ENCODE results near the gene ZNF385A. TPM values are rescaled to one million over a fixed set of nuclear protein-coding genes. Genes with fewer than 3 reads are reported as not detected.

ZNF385A gene
- total and polyA plus RNA-seq, 8 donors = 1.2 to 35.7 (median 12.4) TPM

DNA sequence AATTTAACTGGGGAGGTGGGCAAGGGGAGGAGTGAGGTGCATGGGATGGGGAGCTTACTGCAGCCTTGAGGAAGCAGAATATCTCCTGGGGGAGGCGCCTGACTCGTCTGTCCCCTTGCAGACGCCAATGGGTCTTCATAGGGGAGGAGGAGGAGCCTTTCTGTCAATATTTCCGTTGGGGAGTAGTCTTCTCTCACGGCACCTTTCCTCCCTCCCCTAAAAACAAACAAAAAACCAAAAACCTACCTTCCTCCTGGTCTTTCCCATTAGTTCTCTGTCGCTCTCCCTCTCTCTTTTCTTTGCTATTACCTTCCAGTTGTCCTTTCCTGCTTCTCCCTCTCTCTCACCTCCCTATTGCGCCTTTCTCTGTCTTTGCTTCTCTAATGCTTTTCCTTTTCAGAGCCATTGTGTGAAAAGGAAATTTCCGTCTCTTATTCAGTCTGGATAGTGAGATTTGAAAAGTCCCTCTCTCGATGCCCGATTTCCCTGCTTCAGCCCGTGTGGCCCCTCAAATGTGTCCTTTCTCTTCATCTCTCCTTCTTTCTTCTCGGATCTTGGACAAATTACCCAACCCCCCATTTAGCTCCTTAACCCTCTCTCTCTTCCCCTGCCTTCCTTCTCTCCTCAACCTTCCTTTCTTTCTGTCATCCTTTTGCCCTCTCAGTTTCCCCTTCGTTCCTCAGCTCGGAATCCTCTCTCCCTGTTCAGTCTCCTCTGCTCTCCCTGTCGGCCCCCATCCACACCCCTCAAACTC is 26.2 kb downstream of the ZNF385A start:
- intact Hi-C loops (cut with DNase I; ENCODE audit: low total_unique reads) = no loop called here
- 2 to 10% (median 3%) methylated on average over 15 of the region's 15 CpGs for WGBS, 5 donors

DNA sequence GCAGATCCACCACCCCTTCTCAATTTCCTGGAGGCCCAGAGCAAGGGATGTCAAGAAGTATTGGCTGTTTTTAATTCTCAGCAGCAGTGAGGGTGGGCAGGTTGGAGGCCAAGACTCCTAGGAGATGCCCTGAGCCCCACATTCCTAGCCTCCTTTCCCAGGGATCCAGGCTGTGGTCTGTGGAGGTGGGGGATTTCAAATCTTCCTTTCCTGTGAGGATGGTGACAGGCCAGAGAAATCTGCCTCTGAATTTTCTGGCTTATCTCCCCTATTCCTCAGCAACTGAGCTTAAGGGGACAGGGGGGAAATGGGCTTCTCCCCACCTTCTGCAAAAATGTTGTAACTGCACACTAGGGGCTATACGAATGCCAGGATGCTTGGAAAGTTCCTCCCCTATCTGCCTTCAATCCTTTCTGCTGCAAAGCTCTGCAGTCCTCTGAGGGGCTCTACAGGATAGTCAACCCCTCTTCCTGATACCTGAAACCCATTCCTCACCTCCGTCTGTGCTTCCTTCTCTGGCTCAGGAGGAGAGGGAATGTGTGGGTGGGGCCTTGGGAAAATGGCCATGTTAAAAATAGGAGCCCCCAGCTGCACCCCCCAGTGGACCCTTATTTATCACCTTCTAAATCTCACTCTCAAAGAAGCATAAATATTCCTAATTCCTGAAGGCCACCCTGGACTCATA is 26.9 kb downstream of the ZNF385A start:
- Histone ChIP-seq H3K9me3 (no peaks in the 10 kb centered on the region), H3K27me3 (no peaks in the 10 kb centered on the region), H3K36me3 (peaks cover 0 to 1% (median 0%) of the 10 kb centered on the region in 4 donors), H3K27ac (peak overlapping the region in 4 of 5 donors; percentile 10 to 92 (median 88)), H3K4me3 (peak overlapping the region in 2 of 4 donors; percentile 61 to 74), H3K4me1 (peaks cover 25 to 67% (median 47%) of the 10 kb centered on the region in 4 donors)
- 52 to 74% (median 59%) methylated on average over 2 of the region's 2 CpGs for WGBS, 5 donors
- no peak for DNase-seq
- intact Hi-C loops (cut with DNase I; ENCODE audit: low total_unique reads) = no loop called here
- TF ChIP-seq EP300 (IDR thresholded peaks at IDR 0.05) (no peak), POLR2AphosphoS5 (IDR thresholded peaks at IDR 0.05) (no peak), POLR2A (IDR thresholded peaks at IDR 0.05) (no peak)
- TF ChIP-seq, protein P1, sequence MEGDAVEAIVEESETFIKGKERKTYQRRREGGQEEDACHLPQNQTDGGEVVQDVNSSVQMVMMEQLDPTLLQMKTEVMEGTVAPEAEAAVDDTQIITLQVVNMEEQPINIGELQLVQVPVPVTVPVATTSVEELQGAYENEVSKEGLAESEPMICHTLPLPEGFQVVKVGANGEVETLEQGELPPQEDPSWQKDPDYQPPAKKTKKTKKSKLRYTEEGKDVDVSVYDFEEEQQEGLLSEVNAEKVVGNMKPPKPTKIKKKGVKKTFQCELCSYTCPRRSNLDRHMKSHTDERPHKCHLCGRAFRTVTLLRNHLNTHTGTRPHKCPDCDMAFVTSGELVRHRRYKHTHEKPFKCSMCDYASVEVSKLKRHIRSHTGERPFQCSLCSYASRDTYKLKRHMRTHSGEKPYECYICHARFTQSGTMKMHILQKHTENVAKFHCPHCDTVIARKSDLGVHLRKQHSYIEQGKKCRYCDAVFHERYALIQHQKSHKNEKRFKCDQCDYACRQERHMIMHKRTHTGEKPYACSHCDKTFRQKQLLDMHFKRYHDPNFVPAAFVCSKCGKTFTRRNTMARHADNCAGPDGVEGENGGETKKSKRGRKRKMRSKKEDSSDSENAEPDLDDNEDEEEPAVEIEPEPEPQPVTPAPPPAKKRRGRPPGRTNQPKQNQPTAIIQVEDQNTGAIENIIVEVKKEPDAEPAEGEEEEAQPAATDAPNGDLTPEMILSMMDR (IDR thresholded peaks at IDR 0.05) = no peak

More for the DNA sequence above, 26.2 kb downstream of the ZNF385A start:
- Histone ChIP-seq H3K27ac (peak overlapping the region; percentile 65 to 92 (median 84)), H3K27me3 (no peaks in the 10 kb centered on the region), H3K4me1 (peaks cover 20 to 59% (median 39%) of the 10 kb centered on the region in 4 donors), H3K9me3 (no peaks in the 10 kb centered on the region), H3K36me3 (no peaks in the 10 kb centered on the region), H3K4me3 (peak overlapping the region; percentile 61 to 74 (median 63))
- peak in 1 of 2 donors; percentile 67 for DNase-seq
- TF ChIP-seq EP300 (IDR thresholded peaks at IDR 0.05) = no peak
- no peak for TF ChIP-seq POLR2AphosphoS5 (IDR thresholded peaks at IDR 0.05)
- TF ChIP-seq, protein P1 (IDR thresholded peaks at IDR 0.05) = no peak
- no peak for TF ChIP-seq POLR2A (IDR thresholded peaks at IDR 0.05)

DNA sequence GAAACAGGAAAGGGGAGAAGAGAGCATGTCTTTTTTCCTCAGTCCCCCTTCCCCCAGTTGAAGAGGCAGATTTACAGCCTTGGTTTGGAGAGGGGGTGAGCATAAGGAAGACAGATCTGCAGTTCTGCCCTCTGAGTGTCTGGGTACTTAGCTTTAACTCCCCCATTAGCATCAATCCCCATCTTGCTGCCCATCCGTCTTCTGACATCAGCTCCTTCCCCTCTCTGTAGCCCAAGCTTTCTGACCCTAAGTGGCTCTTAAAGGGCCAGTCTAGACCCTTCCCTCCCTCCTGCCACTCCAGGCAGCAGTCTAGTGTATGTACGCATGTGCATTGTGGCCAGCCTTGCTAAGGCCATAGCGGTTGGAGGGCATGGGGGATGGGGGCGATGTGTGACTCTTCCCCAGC is 27.6 kb downstream of the ZNF385A start:
- DNase-seq = peak in 1 of 2 donors; percentile 50
- WGBS, 5 donors = 67 to 90% (median 84%) methylated on average over 4 of the region's 4 CpGs
- no peak overlapping the region for H3K4me3 ChIP-seq
- H3K4me1 ChIP-seq = peaks cover 32 to 73% (median 54%) of the 10 kb centered on the region in 4 donors
- TF ChIP-seq EP300 (IDR thresholded peaks at IDR 0.05) (no peak), POLR2AphosphoS5 (IDR thresholded peaks at IDR 0.05) (no peak), POLR2A (IDR thresholded peaks at IDR 0.05) (no peak)
- no peaks in the 10 kb centered on the region for H3K9me3 ChIP-seq
- no peaks in the 10 kb centered on the region for H3K27me3 ChIP-seq
- intact Hi-C loops (cut with DNase I; ENCODE audit: low total_unique reads) = no loop called here
- peak overlapping the region in 3 of 5 donors; percentile 10 to 92 (median 35) for H3K27ac ChIP-seq
- H3K36me3 ChIP-seq = peaks cover 0 to 8% (median 2%) of the 10 kb centered on the region in 4 donors

DNA sequence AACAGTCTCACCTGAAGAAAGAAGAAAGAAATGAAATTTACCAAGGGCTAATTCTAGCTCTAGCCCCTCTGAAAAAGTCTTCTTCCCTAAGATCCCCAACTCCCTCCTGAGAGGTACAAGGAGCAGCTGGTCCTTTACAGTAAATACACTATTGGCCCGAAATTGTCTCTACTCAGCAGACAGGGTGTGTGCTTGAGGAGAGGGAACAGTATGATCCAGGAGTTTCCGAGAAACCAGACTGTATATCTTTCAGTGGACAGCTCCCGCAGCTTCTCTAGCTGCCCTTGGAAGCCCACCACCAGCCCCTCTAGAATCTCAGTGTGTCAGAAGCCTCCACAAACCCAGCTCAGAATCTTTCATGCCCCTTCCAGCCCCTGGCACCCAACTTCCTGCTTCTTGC is 28.3 kb downstream of the ZNF385A start:
- 47 to 85% (median 74%) methylated on average over 3 of the region's 3 CpGs for WGBS, 5 donors
- TF ChIP-seq POLR2AphosphoS5 (IDR thresholded peaks at IDR 0.05) (no peak), POLR2A (IDR thresholded peaks at IDR 0.05) (no peak), EP300 (IDR thresholded peaks at IDR 0.05) (no peak)
- TF ChIP-seq, protein P1 (IDR thresholded peaks at IDR 0.05) = no peak
- Histone ChIP-seq H3K36me3 (peaks cover 2 to 15% (median 8%) of the 10 kb centered on the region in 4 donors), H3K27ac (peak overlapping the region in 3 of 5 donors; percentile 10 to 92 (median 35)), H3K9me3 (no peaks in the 10 kb centered on the region), H3K4me3 (no peak overlapping the region), H3K27me3 (no peaks in the 10 kb centered on the region), H3K4me1 (peaks cover 36 to 81% (median 59%) of the 10 kb centered on the region in 4 donors)
- intact Hi-C loops (cut with DNase I; ENCODE audit: low total_unique reads) = no loop called here
- DNase-seq = peak in 1 of 2 donors; percentile 69
